Measurements from ENCODE around the gene RAB14.

The RAB14 gene

DNA sequence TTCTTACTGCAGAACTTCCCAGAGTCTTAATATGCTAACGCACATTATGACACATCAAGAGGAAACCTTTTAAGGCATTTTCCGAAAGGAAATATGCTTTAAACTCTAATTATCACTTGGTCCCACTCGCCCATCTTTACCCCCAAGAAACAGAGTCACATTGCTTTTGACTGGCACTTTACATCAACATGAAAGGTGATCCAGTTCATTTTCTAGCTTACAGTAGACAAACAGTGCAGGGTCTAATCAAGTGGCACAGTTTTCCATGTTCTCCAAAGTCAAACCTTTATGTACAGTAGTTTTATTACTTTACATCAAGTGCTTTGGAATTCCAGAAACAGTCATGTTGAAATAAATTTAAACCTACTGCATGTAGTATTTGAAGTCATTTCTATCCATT, 12.0 kb downstream of the RAB14 start:
- H3K4me3 ChIP-seq (ENCODE audit: low read depth, low read length) = no peak overlapping the region
- H3K27me3 ChIP-seq (ENCODE audit: insufficient read depth, low read length) = no peaks in the 10 kb centered on the region
- no peak overlapping the region for H2AFZ ChIP-seq (ENCODE audit: low read length, unreplicated experiment)
- peaks cover 34% of the 10 kb centered on the region for H3K4me1 ChIP-seq (ENCODE audit: control insufficient read depth, insufficient read depth, low read length, unreplicated experiment)
- no peak overlapping the region for H3K27ac ChIP-seq (ENCODE audit: low read depth, low read length)
- peaks cover 5% of the 10 kb centered on the region; the same call in 1 of the 2 replicates for H3K36me3 ChIP-seq (ENCODE audit: insufficient read depth, low read length)
- H3K79me2 ChIP-seq (ENCODE audit: control insufficient read depth, insufficient read depth, low read length, unreplicated experiment) = peaks cover 97% of the 10 kb centered on the region

DNA sequence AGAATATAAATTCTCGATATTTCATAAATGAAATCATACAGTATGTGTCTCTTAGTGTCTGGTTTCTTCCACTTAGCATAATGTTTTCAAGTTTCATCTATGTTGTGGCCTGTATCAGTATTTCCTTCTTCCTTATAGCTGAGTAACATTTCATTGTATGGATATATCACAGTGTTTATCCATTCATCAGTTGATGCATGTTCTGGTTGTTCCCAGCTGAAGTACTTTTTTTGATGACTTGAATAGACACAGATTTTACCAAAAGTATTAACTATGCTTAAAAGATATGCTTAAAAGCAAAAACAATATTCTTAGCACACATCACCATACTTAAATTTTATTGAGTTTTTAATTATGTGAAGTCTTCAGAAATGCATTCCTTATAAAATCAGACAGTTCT, 12.7 kb downstream of the RAB14 start:
- no peaks in the 10 kb centered on the region for H3K27me3 ChIP-seq (ENCODE audit: insufficient read depth, low read length)
- H3K4me1 ChIP-seq (ENCODE audit: control insufficient read depth, insufficient read depth, low read length, unreplicated experiment) = peaks cover 34% of the 10 kb centered on the region
- no peak overlapping the region for H2AFZ ChIP-seq (ENCODE audit: low read length, unreplicated experiment)
- H3K4me3 ChIP-seq (ENCODE audit: low read depth, low read length) = no peak overlapping the region
- peaks cover 96% of the 10 kb centered on the region for H3K79me2 ChIP-seq (ENCODE audit: control insufficient read depth, insufficient read depth, low read length, unreplicated experiment)
- no peak overlapping the region for H3K27ac ChIP-seq (ENCODE audit: low read depth, low read length)
- peaks cover 7% of the 10 kb centered on the region; the same call in 1 of the 2 replicates for H3K36me3 ChIP-seq (ENCODE audit: insufficient read depth, low read length)

DNA sequence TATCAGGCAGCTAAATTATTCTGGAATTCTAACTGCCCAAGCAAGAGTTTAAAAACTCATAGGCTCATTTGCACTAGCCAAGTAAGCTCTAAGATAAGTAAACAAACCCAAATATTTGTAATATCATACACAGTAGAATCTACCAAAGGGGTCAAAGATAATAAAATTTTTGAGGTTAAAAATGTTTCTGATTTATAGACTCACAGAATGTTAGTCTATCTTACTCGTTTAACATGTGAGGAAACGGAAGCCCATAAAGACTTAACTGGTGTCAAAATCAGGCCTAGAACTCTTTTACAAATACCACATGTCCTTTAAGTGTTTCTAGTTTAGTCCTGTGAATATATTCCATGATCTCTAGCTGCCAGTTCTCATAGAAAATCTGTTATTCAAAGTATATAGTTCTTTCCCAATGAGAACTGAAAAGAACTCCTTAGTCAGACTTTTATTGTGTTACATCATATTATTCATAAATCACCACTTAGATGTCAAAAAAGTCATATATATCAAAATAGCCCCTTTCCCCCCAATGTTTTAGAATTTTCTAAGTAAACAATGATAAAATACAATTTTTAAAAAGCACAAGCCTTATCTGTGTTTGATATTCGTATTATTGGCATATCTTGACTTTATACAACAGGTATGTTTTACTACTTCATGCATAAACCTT, 13.9 kb downstream of the RAB14 start:
- H3K4me1 ChIP-seq (ENCODE audit: control insufficient read depth, insufficient read depth, low read length, unreplicated experiment) = peaks cover 27% of the 10 kb centered on the region
- H3K27me3 ChIP-seq (ENCODE audit: insufficient read depth, low read length) = no peaks in the 10 kb centered on the region
- H3K4me3 ChIP-seq (ENCODE audit: low read depth, low read length) = no peak overlapping the region
- peaks cover 15% of the 10 kb centered on the region; the same call in 1 of the 2 replicates for H3K36me3 ChIP-seq (ENCODE audit: insufficient read depth, low read length)
- H2AFZ ChIP-seq (ENCODE audit: low read length, unreplicated experiment) = no peak overlapping the region
- peaks cover 93% of the 10 kb centered on the region for H3K79me2 ChIP-seq (ENCODE audit: control insufficient read depth, insufficient read depth, low read length, unreplicated experiment)
- H3K27ac ChIP-seq (ENCODE audit: low read depth, low read length) = no peak overlapping the region

DNA sequence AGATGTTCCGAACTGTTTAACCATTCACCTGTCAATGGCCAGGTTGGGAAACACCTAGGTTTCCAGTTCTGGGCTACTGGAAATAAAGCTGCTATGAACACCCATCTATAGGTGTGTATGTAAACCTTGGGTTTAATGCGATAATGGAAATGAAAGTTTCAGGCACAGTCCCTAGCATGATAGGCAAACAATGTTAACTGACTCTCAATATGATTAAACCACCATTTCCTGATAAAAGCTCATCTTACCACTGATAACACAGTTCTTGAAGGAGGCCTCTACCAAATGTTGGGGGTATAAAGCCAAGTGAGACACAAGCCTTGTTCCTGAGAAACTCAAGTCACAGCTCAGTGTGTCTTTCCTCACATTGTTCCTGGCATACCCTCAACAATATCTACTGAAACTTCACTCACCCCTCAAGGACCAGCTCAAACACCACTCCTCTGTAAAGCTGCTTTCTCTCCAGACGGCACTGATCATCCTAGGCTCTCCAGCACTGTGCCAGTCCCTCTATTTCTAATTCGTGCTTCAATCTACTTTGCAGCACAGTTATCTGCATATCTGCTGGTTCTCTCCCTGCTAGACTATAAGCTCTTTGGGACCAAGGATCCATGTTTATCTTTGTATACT, 15.8 kb downstream of the RAB14 start:
- H3K4me1 ChIP-seq (ENCODE audit: control insufficient read depth, insufficient read depth, low read length, unreplicated experiment) = peaks cover 18% of the 10 kb centered on the region
- H2AFZ ChIP-seq (ENCODE audit: low read length, unreplicated experiment) = no peak overlapping the region
- no peaks in the 10 kb centered on the region for H3K27me3 ChIP-seq (ENCODE audit: insufficient read depth, low read length)
- H3K27ac ChIP-seq (ENCODE audit: low read depth, low read length) = no peak overlapping the region
- H3K36me3 ChIP-seq (ENCODE audit: insufficient read depth, low read length) = peaks cover 24% of the 10 kb centered on the region
- H3K79me2 ChIP-seq (ENCODE audit: control insufficient read depth, insufficient read depth, low read length, unreplicated experiment) = peaks cover 83% of the 10 kb centered on the region
- no peak overlapping the region for H3K4me3 ChIP-seq (ENCODE audit: low read depth, low read length)

DNA sequence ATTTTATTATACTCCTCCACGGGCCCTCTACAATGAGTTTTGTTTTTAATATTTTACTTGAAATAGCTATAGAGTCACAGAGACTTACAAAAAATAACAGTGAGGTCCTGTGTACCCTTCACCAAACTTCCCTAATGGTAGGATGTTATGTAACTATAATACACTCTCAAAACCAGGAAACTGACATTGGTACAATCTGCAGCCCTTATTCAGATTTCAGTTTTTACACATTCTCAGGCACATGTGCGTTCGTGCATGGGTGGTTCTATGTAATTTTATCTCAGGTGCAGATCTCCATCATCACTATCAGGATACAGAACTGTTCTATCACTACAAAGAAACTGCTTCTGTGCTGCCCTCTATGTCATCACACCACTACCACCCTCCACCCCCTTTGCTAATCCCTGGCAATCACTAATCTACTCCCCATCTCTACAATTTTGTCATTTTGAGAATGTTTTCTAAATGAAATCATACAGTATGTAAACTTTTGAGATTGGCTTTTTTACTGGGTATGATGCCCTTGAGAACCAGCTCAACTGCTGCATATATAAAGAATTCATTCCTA, 16.4 kb downstream of the RAB14 start:
- Histone ChIP-seq H3K36me3 (ENCODE audit: insufficient read depth, low read length) (peaks cover 26% of the 10 kb centered on the region), H3K4me3 (ENCODE audit: low read depth, low read length) (no peak overlapping the region), H3K27me3 (ENCODE audit: insufficient read depth, low read length) (no peaks in the 10 kb centered on the region), H3K27ac (ENCODE audit: low read depth, low read length) (no peak overlapping the region), H3K79me2 (ENCODE audit: control insufficient read depth, insufficient read depth, low read length, unreplicated experiment) (peaks cover 80% of the 10 kb centered on the region), H2AFZ (ENCODE audit: low read length, unreplicated experiment) (no peak overlapping the region), H3K4me1 (ENCODE audit: control insufficient read depth, insufficient read depth, low read length, unreplicated experiment) (peaks cover 18% of the 10 kb centered on the region)

DNA sequence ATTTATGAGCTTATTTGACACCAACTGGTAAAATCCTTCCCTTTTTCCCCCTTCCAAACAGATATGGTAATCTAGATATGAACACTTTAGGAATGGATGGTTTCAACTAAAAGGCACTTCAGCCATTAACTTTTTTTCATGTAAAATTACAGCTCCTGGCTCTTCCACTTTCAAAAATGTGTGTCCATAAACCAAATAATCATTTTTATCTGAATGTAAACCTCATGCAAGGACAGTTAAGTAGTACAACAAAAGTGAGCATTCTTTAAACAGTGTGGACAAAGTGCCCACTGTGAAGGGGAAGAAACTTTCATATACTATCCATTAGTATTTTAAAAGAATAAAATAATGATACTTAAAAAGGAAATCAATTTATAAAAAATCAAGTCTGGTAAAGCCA, 17.2 kb downstream of the RAB14 start:
- no peak overlapping the region for H3K27ac ChIP-seq (ENCODE audit: low read depth, low read length)
- peaks cover 26% of the 10 kb centered on the region for H3K36me3 ChIP-seq (ENCODE audit: insufficient read depth, low read length)
- no peak overlapping the region for H3K4me3 ChIP-seq (ENCODE audit: low read depth, low read length)
- H3K79me2 ChIP-seq (ENCODE audit: control insufficient read depth, insufficient read depth, low read length, unreplicated experiment) = peaks cover 72% of the 10 kb centered on the region
- H2AFZ ChIP-seq (ENCODE audit: low read length, unreplicated experiment) = no peak overlapping the region
- H3K27me3 ChIP-seq (ENCODE audit: insufficient read depth, low read length) = no peaks in the 10 kb centered on the region
- peaks cover 18% of the 10 kb centered on the region for H3K4me1 ChIP-seq (ENCODE audit: control insufficient read depth, insufficient read depth, low read length, unreplicated experiment)

DNA sequence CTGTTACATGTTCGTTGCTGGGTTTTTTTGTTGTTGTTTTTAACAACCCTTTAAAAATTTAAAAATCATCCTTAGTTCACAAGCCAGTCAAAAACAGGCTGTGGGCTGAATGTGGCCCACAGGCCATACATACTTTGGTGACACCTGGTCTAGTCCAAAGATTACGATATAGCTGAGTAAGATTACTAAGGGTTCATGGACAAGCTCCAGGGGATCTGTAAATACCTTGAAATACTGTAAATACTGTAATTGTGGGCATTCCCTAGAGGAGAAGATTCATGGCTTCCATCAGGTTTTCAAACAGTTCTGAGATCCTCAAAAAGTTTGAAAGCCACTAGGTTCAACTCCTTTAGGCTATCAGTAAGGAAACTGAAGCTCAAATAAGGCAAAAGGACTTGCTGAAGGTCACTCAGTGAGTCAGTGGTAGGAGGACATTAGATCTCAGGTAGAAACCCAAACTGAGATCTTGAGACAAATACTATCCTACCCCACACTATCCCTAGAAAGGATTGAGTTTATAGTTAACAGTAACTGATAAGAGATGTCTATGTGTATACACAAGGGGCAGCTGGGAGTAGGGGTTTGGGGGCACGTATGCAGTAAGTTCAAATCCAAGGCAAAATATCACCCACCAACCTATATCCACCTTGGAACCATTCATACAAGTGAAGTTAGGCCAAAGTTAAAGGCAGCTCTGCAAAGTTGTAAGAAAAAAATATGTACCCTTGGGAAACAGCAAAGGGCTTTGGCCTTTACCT, 17.8 kb downstream of the RAB14 start:
- Histone ChIP-seq H3K79me2 (ENCODE audit: control insufficient read depth, insufficient read depth, low read length, unreplicated experiment) (peaks cover 66% of the 10 kb centered on the region), H3K27ac (ENCODE audit: low read depth, low read length) (no peak overlapping the region), H2AFZ (ENCODE audit: low read length, unreplicated experiment) (no peak overlapping the region), H3K36me3 (ENCODE audit: insufficient read depth, low read length) (peaks cover 25% of the 10 kb centered on the region), H3K4me3 (ENCODE audit: low read depth, low read length) (no peak overlapping the region), H3K4me1 (ENCODE audit: control insufficient read depth, insufficient read depth, low read length, unreplicated experiment) (peaks cover 18% of the 10 kb centered on the region), H3K27me3 (ENCODE audit: insufficient read depth, low read length) (no peaks in the 10 kb centered on the region)

DNA sequence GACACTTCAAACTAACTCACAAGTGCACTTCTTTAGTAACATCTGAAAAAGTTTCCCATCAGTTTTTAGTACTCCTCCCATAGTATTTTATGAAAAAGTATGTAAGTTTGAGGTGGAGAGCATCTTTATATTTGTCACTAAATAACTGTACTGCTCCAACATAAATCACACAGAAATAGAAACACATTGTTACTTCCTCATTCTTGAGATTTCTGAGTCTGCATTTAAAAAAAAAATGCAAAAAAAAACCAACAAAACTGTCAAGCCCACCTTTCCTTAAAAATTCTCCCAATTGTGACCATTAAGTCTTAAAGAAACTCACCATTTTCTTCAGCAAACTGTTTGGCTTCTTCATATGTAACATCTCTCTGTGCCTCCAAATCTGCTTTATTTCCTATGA, 18.7 kb downstream of the RAB14 start:
- Histone ChIP-seq H3K4me3 (ENCODE audit: low read depth, low read length) (no peak overlapping the region), H2AFZ (ENCODE audit: low read length, unreplicated experiment) (no peak overlapping the region), H3K4me1 (ENCODE audit: control insufficient read depth, insufficient read depth, low read length, unreplicated experiment) (peaks cover 18% of the 10 kb centered on the region), H3K36me3 (ENCODE audit: insufficient read depth, low read length) (peaks cover 24% of the 10 kb centered on the region), H3K27me3 (ENCODE audit: insufficient read depth, low read length) (no peaks in the 10 kb centered on the region), H3K79me2 (ENCODE audit: control insufficient read depth, insufficient read depth, low read length, unreplicated experiment) (peaks cover 58% of the 10 kb centered on the region), H3K27ac (ENCODE audit: low read depth, low read length) (no peak overlapping the region)

DNA sequence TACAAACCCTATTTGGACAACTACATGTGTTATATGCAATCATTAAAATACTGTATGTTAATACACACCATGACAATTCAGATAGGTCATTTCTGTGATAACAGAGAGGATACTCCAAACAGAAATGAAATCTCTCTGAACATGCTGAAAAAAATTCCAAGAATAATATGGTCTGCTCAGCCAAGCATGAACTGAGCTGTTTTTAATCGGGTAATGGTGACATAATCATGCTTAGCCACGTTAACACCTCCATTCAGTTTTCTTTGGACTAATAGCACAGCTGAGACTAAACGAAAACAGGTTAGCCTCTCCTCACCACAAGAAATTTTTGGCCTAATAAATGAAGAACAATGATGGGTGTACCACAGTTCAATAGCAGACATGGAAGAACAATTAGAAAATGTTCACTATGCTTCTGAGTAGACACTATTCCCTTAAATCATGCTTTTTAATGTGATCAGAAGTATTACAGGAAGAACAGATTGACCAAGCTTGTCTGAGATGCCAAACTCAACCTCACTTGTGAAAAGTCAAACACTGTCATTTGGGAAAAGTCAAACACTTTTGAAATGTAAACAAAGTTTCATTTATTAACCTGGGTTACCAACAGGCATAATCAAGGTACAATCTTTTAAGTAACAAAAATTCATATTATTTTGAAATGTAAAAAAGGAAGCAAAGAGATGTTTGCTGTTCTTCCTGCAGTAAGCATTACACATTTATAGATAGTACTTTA, 19.4 kb downstream of the RAB14 start:
- no peak overlapping the region for H3K27ac ChIP-seq (ENCODE audit: low read depth, low read length)
- H2AFZ ChIP-seq (ENCODE audit: low read length, unreplicated experiment) = no peak overlapping the region
- peaks cover 13% of the 10 kb centered on the region for H3K4me1 ChIP-seq (ENCODE audit: control insufficient read depth, insufficient read depth, low read length, unreplicated experiment)
- H3K27me3 ChIP-seq (ENCODE audit: insufficient read depth, low read length) = no peaks in the 10 kb centered on the region
- H3K4me3 ChIP-seq (ENCODE audit: low read depth, low read length) = no peak overlapping the region
- H3K36me3 ChIP-seq (ENCODE audit: insufficient read depth, low read length) = peaks cover 26% of the 10 kb centered on the region
- H3K79me2 ChIP-seq (ENCODE audit: control insufficient read depth, insufficient read depth, low read length, unreplicated experiment) = peaks cover 51% of the 10 kb centered on the region

DNA sequence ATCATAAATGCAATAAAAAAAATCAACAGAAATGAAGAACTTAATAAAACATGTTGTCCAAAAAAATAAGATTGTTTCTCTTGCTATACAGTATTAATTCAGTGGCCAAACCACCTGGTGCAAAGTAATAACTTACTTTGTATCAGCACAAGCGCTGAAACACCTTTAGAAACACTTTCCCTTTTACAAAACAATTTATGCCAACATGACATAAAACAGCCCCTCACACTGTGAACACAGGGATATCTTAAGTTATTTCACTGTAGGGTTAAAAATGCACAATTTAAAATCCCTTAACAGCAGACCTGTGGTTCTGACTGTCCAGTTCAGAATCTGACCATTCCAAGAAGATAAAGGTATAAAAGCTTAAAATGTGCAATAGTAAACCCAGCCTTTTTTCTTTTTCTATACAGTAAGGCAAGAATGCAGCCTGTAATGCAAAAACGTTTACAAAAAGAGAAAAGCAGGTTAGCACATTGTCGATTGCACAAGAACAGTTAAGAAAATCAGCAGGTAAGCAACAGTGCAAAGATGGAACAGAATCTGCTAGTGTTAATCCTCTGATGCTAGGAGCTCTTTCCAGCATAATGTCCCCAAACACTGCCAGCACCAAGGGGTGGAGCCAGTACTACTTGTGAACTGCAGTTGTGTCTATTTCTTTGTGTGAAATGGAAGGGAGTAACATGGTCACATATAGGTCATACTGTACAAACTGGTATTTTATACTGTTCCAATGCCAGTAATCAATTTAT, 21.6 kb downstream of the RAB14 start:
- Histone ChIP-seq H3K27ac (ENCODE audit: low read depth, low read length) (no peak overlapping the region), H3K36me3 (ENCODE audit: insufficient read depth, low read length) (peaks cover 36% of the 10 kb centered on the region), H3K27me3 (ENCODE audit: insufficient read depth, low read length) (no peaks in the 10 kb centered on the region), H3K4me3 (ENCODE audit: low read depth, low read length) (no peak overlapping the region), H3K4me1 (ENCODE audit: control insufficient read depth, insufficient read depth, low read length, unreplicated experiment) (peaks cover 4% of the 10 kb centered on the region), H2AFZ (ENCODE audit: low read length, unreplicated experiment) (no peak overlapping the region), H3K79me2 (ENCODE audit: control insufficient read depth, insufficient read depth, low read length, unreplicated experiment) (peaks cover 30% of the 10 kb centered on the region)

Data from ACC112 (cell line).